Measurements from ENCODE around the gene GALNT3. TPM values are rescaled to one million over a fixed set of nuclear protein-coding genes. Genes with fewer than 3 reads are reported as not detected.

GALNT3 gene
- total RNA-seq, 1 donor from 2014 or later, result 6.1 TPM

Other genes starting within 250 kb of the GALNT3 start
- gene TTC21B, start 159.5 kb upstream of the GALNT3 start, total RNA-seq, result 21.4 and 22.7 TPM in 2 replicates

Data from activated CD4-positive, alpha-beta T cell treated with anti-CD3 and anti-CD28 coated beads, Interleukin-2, amount 10 ng/mL, durations not matched to agents 24 days and 14 days (primary cell).